ENCODE results near the gene CALU. TPM values are rescaled to one million over a fixed set of nuclear protein-coding genes. Genes with fewer than 3 reads are reported as not detected.

The CALU gene
- total RNA-seq: 10 to 100 TPM; 28.6 to 48.9 TPM

- DNase-seq (ENCODE audit: low spot score in 2 of 2) (peak; percentile 95 to 96), ATAC-seq (peak; percentile 96 to 99)
- Mint-ChIP-seq H3K36me3 (peaks cover 6 to 10% of the 10 kb centered on the region in 2 donors), H3K9me3 (no peaks in the 10 kb centered on the region), H3K27ac (peak within 1 kb of the TSS; percentile 97 to 98)
Observed at GRCh38 chr7:128739048-128739962, at the start of gene CALU. CALU (plus strand) TSS chr7:128739359; CDS start chr7:128748584, 9,225 bp downstream.

GRCh38 chr7:128691227-128691626, 47.9 kb upstream of the CALU start:
- H3K9me3 Mint-ChIP-seq: no peaks in the 10 kb centered on the region
- DNase-seq (ENCODE audit: low spot score in 2 of 2): no peak
- no peaks in the 10 kb centered on the region for H3K36me3 Mint-ChIP-seq
- no peak overlapping the region for H3K27ac Mint-ChIP-seq
- no peak for ATAC-seq

- Mint-ChIP-seq H3K27ac (no peak overlapping the region), H3K36me3 (no peaks in the 10 kb centered on the region), H3K9me3 (no peaks in the 10 kb centered on the region)
- ATAC-seq (no peak), DNase-seq (ENCODE audit: low spot score in 2 of 2) (no peak)
Observed at GRCh38 chr7:128692623-128693270, 46.4 kb upstream of the CALU start.

- DNase-seq (ENCODE audit: low spot score in 2 of 2) (no peak), ATAC-seq (no peak)
- no peaks in the 10 kb centered on the region for H3K9me3 Mint-ChIP-seq
- H3K36me3 Mint-ChIP-seq: no peaks in the 10 kb centered on the region
- no peak overlapping the region for H3K27ac Mint-ChIP-seq
Observed at GRCh38 chr7:128693373-128694015, 45.7 kb upstream of the CALU start.

- H3K27ac Mint-ChIP-seq: no peak overlapping the region
- no peak for DNase-seq (ENCODE audit: low spot score in 2 of 2)
- H3K9me3 Mint-ChIP-seq: no peaks in the 10 kb centered on the region
- no peak for ATAC-seq
- no peaks in the 10 kb centered on the region for H3K36me3 Mint-ChIP-seq
Observed at GRCh38 chr7:128694738-128695137, 44.4 kb upstream of the CALU start.

- Mint-ChIP-seq H3K9me3 (no peaks in the 10 kb centered on the region), H3K27ac (peak overlapping the region in 1 of 2 donors; percentile 88), H3K36me3 (no peaks in the 10 kb centered on the region)
- ATAC-seq (peak; percentile 49 to 91), DNase-seq (ENCODE audit: low spot score in 2 of 2) (peak in 1 of 2 donors; percentile 76)
Observed at GRCh38 chr7:128697302-128697905, 41.8 kb upstream of the CALU start.

- no peak for ATAC-seq
- H3K9me3 Mint-ChIP-seq: no peaks in the 10 kb centered on the region
- DNase-seq (ENCODE audit: low spot score in 2 of 2): no peak
- no peaks in the 10 kb centered on the region for H3K36me3 Mint-ChIP-seq
- H3K27ac Mint-ChIP-seq: no peak overlapping the region
Observed at GRCh38 chr7:128699196-128699712, 39.9 kb upstream of the CALU start.

- H3K36me3 Mint-ChIP-seq: no peaks in the 10 kb centered on the region
- no peak overlapping the region for H3K27ac Mint-ChIP-seq
- H3K9me3 Mint-ChIP-seq: no peaks in the 10 kb centered on the region
- DNase-seq (ENCODE audit: low spot score in 2 of 2): no peak
- ATAC-seq: no peak
Observed at GRCh38 chr7:128699895-128700294, 39.3 kb upstream of the CALU start.

GRCh38 chr7:128701062-128701785, 37.9 kb upstream of the CALU start:
- H3K36me3 Mint-ChIP-seq: no peaks in the 10 kb centered on the region
- ATAC-seq: no peak

GRCh38 chr7:128703609-128704241, 35.4 kb upstream of the CALU start:
- Mint-ChIP-seq H3K36me3 (no peaks in the 10 kb centered on the region), H3K9me3 (no peaks in the 10 kb centered on the region), H3K27ac (no peak overlapping the region)
- no peak for DNase-seq (ENCODE audit: low spot score in 2 of 2)
- ATAC-seq: no peak

More at GRCh38 chr7:128701062-128701785, 37.9 kb upstream of the CALU start:
- no peak for DNase-seq (ENCODE audit: low spot score in 2 of 2)
- H3K27ac Mint-ChIP-seq: no peak overlapping the region
- H3K9me3 Mint-ChIP-seq: no peaks in the 10 kb centered on the region

GRCh38 chr7:128705891-128706333, 33.2 kb upstream of the CALU start:
- no peaks in the 10 kb centered on the region for H3K36me3 Mint-ChIP-seq
- no peaks in the 10 kb centered on the region for H3K9me3 Mint-ChIP-seq
- no peak for DNase-seq (ENCODE audit: low spot score in 2 of 2)
- peak in 1 of 2 donors; percentile 71 for ATAC-seq
- H3K27ac Mint-ChIP-seq: no peak overlapping the region

GRCh38 chr7:128707752-128708151, 31.4 kb upstream of the CALU start:
- no peak for DNase-seq (ENCODE audit: low spot score in 2 of 2)
- Mint-ChIP-seq H3K36me3 (no peaks in the 10 kb centered on the region), H3K9me3 (no peaks in the 10 kb centered on the region), H3K27ac (no peak overlapping the region)
- no peak for ATAC-seq

GRCh38 chr7:128708235-128708634, 30.9 kb upstream of the CALU start:
- Mint-ChIP-seq H3K36me3 (no peaks in the 10 kb centered on the region), H3K9me3 (no peaks in the 10 kb centered on the region), H3K27ac (no peak overlapping the region)
- ATAC-seq: no peak
- DNase-seq (ENCODE audit: low spot score in 2 of 2): no peak

- Mint-ChIP-seq H3K36me3 (no peaks in the 10 kb centered on the region), H3K9me3 (no peaks in the 10 kb centered on the region), H3K27ac (no peak overlapping the region)
- no peak for ATAC-seq
- DNase-seq (ENCODE audit: low spot score in 2 of 2): no peak
Observed at GRCh38 chr7:128708824-128709223, 30.3 kb upstream of the CALU start.

- DNase-seq (ENCODE audit: low spot score in 2 of 2) (no peak), ATAC-seq (no peak)
- Mint-ChIP-seq H3K9me3 (no peaks in the 10 kb centered on the region), H3K27ac (no peak overlapping the region), H3K36me3 (no peaks in the 10 kb centered on the region)
Observed at GRCh38 chr7:128710481-128710880, 28.7 kb upstream of the CALU start.

GRCh38 chr7:128713794-128714193, 25.4 kb upstream of the CALU start:
- no peak for ATAC-seq
- H3K27ac Mint-ChIP-seq: no peak overlapping the region
- no peak for DNase-seq (ENCODE audit: low spot score in 2 of 2)
- H3K9me3 Mint-ChIP-seq: no peaks in the 10 kb centered on the region
- no peaks in the 10 kb centered on the region for H3K36me3 Mint-ChIP-seq

Measured in activated naive CD4-positive, alpha-beta T cell treated with anti-CD3 and anti-CD28 coated beads, Interleukin-2, amount 50 U/mL, for 72 hours (primary cell).